Sigmoid colon (tissue), 7 donors: ENCODE data around the gene CELA2B. TPM values are rescaled to one million over a fixed set of nuclear protein-coding genes. Genes with fewer than 3 reads are reported as not detected.

Source experiments
- DNase-seq: peaks from one replicate; pipeline ENCODE4 v3.0.0-alpha.2; 2019
- H3K27ac ChIP-seq, 4 donors: fragments of 200-600 bp; sonication (generic); one replicate each; pipeline ENCODE4 v1.5.1; 2016 to 2019; ENCODE audit warnings: mild to moderate bottlenecking in 1 of 4
- H3K27me3 ChIP-seq, 3 donors: fragments of 200-600 bp; sonication (generic); one replicate each; pipeline ENCODE4 v1.5.1; 2019; ENCODE audit warnings: mild to moderate bottlenecking in 1 of 3
- H3K36me3 ChIP-seq, 4 donors: fragments of 200-600 bp; sonication (generic); one replicate each; pipeline ENCODE4 v1.5.1; 2016 to 2019
- H3K4me1 ChIP-seq, 4 donors: fragments of 200-600 bp; sonication (generic); one replicate each; pipeline ENCODE4 v1.5.1; 2017 to 2019
- H3K4me3 ChIP-seq, 4 donors: fragments of 200-600 bp; sonication (generic); one replicate each; pipeline ENCODE4 v1.5.1; 2017 to 2019; ENCODE audit warnings: mild to moderate bottlenecking in 2 of 4, moderate library complexity in 1 of 4
- H3K9me3 ChIP-seq, 4 donors: fragments of 200-600 bp in 3 of 4; sonication (generic) in 3 of 4; one replicate each; pipeline versions ENCODE4 v1.5.1 to v1.6.1; 2013 to 2019
- CTCF ChIP-seq, 4 experiments: fragments of 450-650 bp in 3 of 4; fragments of 200-600 bp in 1 of 4; IDR thresholded peaks; one replicate each; pipeline ENCODE4 v1.5.1; 2016 to 2019; ENCODE audit warnings: antibody characterized with exemption in 4 of 4, mild to moderate bottlenecking in 3 of 4, moderate library complexity in 2 of 4
- EP300 ChIP-seq, 4 donors: sonication (generic); formaldehyde crosslinking; IDR thresholded peaks; one replicate each; pipeline ENCODE4 v1.6.1; 2017; ENCODE audit warnings: antibody characterized with exemption in 4 of 4
- POLR2A ChIP-seq, 2 donors: fragments of 450-650 bp; IDR thresholded peaks; one replicate each; pipeline ENCODE4 v1.6.1; 2016; ENCODE audit warnings: antibody characterized with exemption in 2 of 2, mild to moderate bottlenecking in 2 of 2, moderate library complexity in 2 of 2
- POLR2AphosphoS5 ChIP-seq, 4 donors: sonication (generic); formaldehyde crosslinking; IDR thresholded peaks; one replicate each; pipeline ENCODE4 v1.6.1; 2017; ENCODE audit warnings: antibody characterized with exemption in 4 of 4
- WGBS, 2 donors: extraction: QIAGEN DNeasy Blood & Tissue Kit; methylation state at CpG; one replicate each; pipeline ENCODE4 v1.1.7; 2013; 5-methylcytosine and 5-hydroxymethylcytosine counted together
- intact Hi-C: fragments of 100-400 bp; cut with DNase I; formaldehyde crosslinking; loops from one replicate; pipeline ENCODE4 v1.15.1; 2023
- polyA plus RNA-seq, 3 donors: library from polyadenylated mRNA; stranded (reverse); fragments of 200-250 nt; gene quantifications; one replicate each; pipeline ENCODE4 v1.2.3, GENCODE V29; 2013
- total RNA-seq, 4 donors: library from RNA; depleted of rRNA; stranded (reverse); fragments of >200 nt; gene quantifications; one replicate each; pipeline ENCODE4 v1.1.0, GENCODE V29; 2016
- donor health status: healthy with polysubstance abuse.
- donor health status: Bipolar disorder and iron deficiency.
- donor health status: healthy.

The CELA2B gene
- total and polyA plus RNA-seq, 7 donors, result not detected

- Histone ChIP-seq H3K4me1 (no peaks in the 10 kb centered on the region), H3K4me3 (no peak overlapping the region), H3K36me3 (no peaks in the 10 kb centered on the region), H3K27me3 (no peaks in the 10 kb centered on the region), H3K9me3 (no peaks in the 10 kb centered on the region), H3K27ac (no peak overlapping the region)
- TF ChIP-seq POLR2AphosphoS5 (IDR thresholded peaks at IDR 0.05) (no peak), CTCF (IDR thresholded peaks at IDR 0.05) (no peak), POLR2A (IDR thresholded peaks at IDR 0.05) (no peak), EP300 (IDR thresholded peaks at IDR 0.05) (no peak)
- WGBS, 2 donors, result 96% methylated on average over 14 of the region's 14 CpGs
- intact Hi-C loops, result loop anchor here (10.0 kb wide), 1 partner anchor 315 kb away; no protein-coding TSS in a partner anchor
- DNase-seq, result no peak
These were observed 36.6 kb upstream of the CELA2B start for GRCh38 chr1:15439325-15439724.

DNA sequence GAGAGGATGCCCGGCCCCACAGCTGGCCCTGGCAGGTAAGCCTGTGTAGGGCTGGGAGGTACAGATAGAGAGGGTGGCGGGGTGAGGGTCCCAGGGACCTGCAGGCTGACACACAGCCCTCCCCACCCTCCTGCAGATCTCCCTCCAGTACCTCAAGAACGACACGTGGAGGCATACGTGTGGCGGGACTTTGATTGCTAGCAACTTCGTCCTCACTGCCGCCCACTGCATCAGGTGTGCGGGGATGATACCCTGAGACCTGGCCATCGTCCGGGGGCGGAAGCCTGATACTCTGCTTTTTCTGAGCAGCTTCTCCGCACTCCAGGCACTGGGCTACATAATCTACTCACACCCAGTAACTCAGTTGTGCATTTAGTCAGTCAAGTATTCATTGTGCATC, 35.5 kb upstream of the CELA2B start:
- TF ChIP-seq POLR2AphosphoS5 (IDR thresholded peaks at IDR 0.05), result no peak
- TF ChIP-seq POLR2A (IDR thresholded peaks at IDR 0.05), result no peak
- TF ChIP-seq EP300 (IDR thresholded peaks at IDR 0.05), result no peak
- no peak for TF ChIP-seq CTCF (IDR thresholded peaks at IDR 0.05)
- no peaks in the 10 kb centered on the region for H3K9me3 ChIP-seq
- no peaks in the 10 kb centered on the region for H3K36me3 ChIP-seq
- no peak overlapping the region for H3K27ac ChIP-seq
- no peaks in the 10 kb centered on the region for H3K4me1 ChIP-seq
- H3K4me3 ChIP-seq, result no peak overlapping the region
- no peak for DNase-seq
- H3K27me3 ChIP-seq, result no peaks in the 10 kb centered on the region
- WGBS, 2 donors, result 91% methylated on average over 13 of the region's 13 CpGs
- intact Hi-C loops, result no loop called here

DNA sequence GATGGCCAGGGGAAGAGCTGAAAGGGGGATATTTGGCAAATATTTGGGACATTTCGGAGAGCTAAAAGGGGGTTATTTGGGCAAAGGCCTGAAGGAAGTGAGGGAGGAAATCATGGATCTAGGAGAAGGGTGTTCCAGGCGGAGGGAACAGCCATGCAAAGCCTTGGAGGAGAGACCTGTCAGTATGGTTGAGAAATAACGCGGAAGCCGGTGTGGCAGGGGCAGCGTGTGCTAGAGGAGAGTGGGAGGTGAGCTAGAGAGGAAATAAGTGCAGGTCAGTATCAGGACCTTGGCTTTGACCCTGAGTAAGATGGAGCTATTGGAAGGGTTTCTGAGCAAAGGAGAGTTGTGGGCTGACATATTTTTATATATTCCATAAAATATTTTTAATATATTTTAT, 34.7 kb upstream of the CELA2B start:
- Histone ChIP-seq H3K9me3 (no peaks in the 10 kb centered on the region), H3K4me3 (no peak overlapping the region), H3K4me1 (no peaks in the 10 kb centered on the region), H3K27me3 (peaks cover 0 to under 1% (median 0%) of the 10 kb centered on the region in 3 donors), H3K27ac (no peak overlapping the region), H3K36me3 (no peaks in the 10 kb centered on the region)
- DNase-seq, result no peak
- intact Hi-C loops, result no loop called here
- TF ChIP-seq EP300 (IDR thresholded peaks at IDR 0.05) (no peak), POLR2A (IDR thresholded peaks at IDR 0.05) (no peak), CTCF (IDR thresholded peaks at IDR 0.05) (no peak), POLR2AphosphoS5 (IDR thresholded peaks at IDR 0.05) (no peak)
- WGBS, 2 donors, result 91 to 93% methylated on average over 6 of the region's 6 CpGs

DNA sequence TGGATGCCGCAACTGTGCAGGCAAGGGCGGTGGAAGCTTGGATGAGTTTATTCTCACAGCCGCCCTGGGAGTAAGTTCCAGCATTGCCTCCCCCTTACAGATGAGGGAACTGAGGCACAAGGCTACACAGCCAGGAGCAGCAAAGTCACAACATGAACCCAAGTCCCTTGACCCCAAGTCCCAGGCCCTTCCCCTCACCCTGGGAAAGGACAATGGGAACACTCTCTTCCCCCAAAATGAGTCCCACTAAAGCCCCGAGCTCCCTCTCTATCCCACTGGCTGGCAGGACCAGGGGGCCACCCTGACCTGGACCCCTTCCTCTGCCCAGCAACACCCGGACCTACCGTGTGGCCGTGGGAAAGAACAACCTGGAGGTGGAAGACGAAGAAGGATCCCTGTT, 33.8 kb upstream of the CELA2B start:
- TF ChIP-seq EP300 (IDR thresholded peaks at IDR 0.05) (no peak), POLR2A (IDR thresholded peaks at IDR 0.05) (no peak), CTCF (IDR thresholded peaks at IDR 0.05) (no peak), POLR2AphosphoS5 (IDR thresholded peaks at IDR 0.05) (no peak)

DNA sequence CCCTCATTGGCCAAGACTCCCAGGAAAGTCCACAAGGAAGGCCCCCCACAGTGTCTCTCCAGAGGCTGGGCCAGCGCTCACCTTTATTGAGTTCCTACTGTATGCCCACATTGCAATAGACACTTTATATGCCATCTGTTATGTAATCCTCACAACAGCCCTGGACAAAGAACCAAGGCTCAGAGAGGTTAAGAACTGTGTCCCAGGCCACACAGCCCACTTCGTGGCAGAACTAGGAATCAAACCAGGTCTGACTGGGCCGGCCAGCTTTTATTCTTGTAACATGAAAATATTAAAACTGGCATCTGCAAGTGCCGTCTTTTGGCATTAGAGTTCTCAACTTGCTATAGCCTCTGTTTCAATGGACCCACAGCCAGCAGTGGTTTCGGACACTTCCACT, 33.1 kb upstream of the CELA2B start:
- Histone ChIP-seq H3K27ac (no peak overlapping the region), H3K36me3 (no peaks in the 10 kb centered on the region), H3K4me3 (no peak overlapping the region), H3K4me1 (no peaks in the 10 kb centered on the region), H3K9me3 (no peaks in the 10 kb centered on the region), H3K27me3 (peaks cover 0 to 4% (median 0%) of the 10 kb centered on the region in 3 donors)
- 88 to 91% methylated on average over 5 of the region's 5 CpGs for WGBS, 2 donors
- DNase-seq, result no peak
- intact Hi-C loops, result no loop called here
- TF ChIP-seq CTCF (IDR thresholded peaks at IDR 0.05), result no peak
- no peak for TF ChIP-seq POLR2AphosphoS5 (IDR thresholded peaks at IDR 0.05)
- TF ChIP-seq EP300 (IDR thresholded peaks at IDR 0.05), result no peak
- no peak for TF ChIP-seq POLR2A (IDR thresholded peaks at IDR 0.05)

More for the DNA sequence above, 33.8 kb upstream of the CELA2B start:
- no peak for DNase-seq
- H3K36me3 ChIP-seq, result no peaks in the 10 kb centered on the region
- no peak overlapping the region for H3K4me3 ChIP-seq
- WGBS, 2 donors, result 93 to 94% methylated on average over 8 of the region's 8 CpGs
- H3K4me1 ChIP-seq, result no peaks in the 10 kb centered on the region
- H3K27ac ChIP-seq, result no peak overlapping the region
- peaks cover 0 to 4% (median 0%) of the 10 kb centered on the region in 3 donors for H3K27me3 ChIP-seq
- no peaks in the 10 kb centered on the region for H3K9me3 ChIP-seq
- intact Hi-C loops, result no loop called here
